HepG2 (cell line): ENCODE results near the gene PRRT2. TPM values are rescaled to one million over a fixed set of nuclear protein-coding genes. Genes with fewer than 3 reads are reported as not detected.

Source experiments
- IRF2 ChIP-seq: IDR thresholded peaks from 2 replicates; pipeline ENCODE4 v1.6.1; 2018; ENCODE audit warnings: missing genetic modification reagents, missing compliant biosample characterization
- KDM3A ChIP-seq: IDR thresholded peaks from 2 replicates; pipeline ENCODE4 v1.6.1; 2018; ENCODE audit warnings: low read depth, missing compliant biosample characterization
- KLF9 ChIP-seq: IDR thresholded peaks from 2 replicates; pipeline ENCODE4 v1.6.1; 2016; ENCODE audit warnings: low read depth
- LCORL ChIP-seq, 2 experiments: fragments of 450-650 bp in 1 of 2; sonication (generic) in 1 of 2; formaldehyde crosslinking in 1 of 2; IDR thresholded peaks; 2 replicates each; pipeline versions ENCODE4 v1.5.0 to v1.6.1; 2017 to 2020; ENCODE audit warnings: antibody characterized with exemption in 1 of 2, missing genetic modification reagents in 1 of 2
- NR3C1 ChIP-seq: sonication (generic); formaldehyde crosslinking; IDR thresholded peaks from 2 replicates; pipeline ENCODE4 v1.4.0; 2020; ENCODE audit warnings: missing genetic modification reagents
- PITX1 ChIP-seq: sonication (generic); formaldehyde crosslinking; IDR thresholded peaks from 2 replicates; pipeline ENCODE4 v1.5.1; 2020; ENCODE audit warnings: mild to moderate bottlenecking, missing genetic modification reagents
- SIN3A ChIP-seq: IDR thresholded peaks from 2 replicates; pipeline ENCODE4 v1.6.1; 2011; ENCODE audit warnings: low read depth, mild to moderate bottlenecking, control low read depth, low read length, borderline replicate concordance
- ZFY ChIP-seq: sonication (generic); formaldehyde crosslinking; IDR thresholded peaks from 2 replicates; pipeline ENCODE4 v1.4.0; 2020; ENCODE audit warnings: missing genetic modification reagents
- ZNF460 ChIP-seq: sonication (generic); formaldehyde crosslinking; IDR thresholded peaks from 2 replicates; pipeline ENCODE4 v1.5.1; 2020; ENCODE audit warnings: missing genetic modification reagents, mild to moderate bottlenecking, borderline replicate concordance
- ZNF501 ChIP-seq: sonication (generic); formaldehyde crosslinking; IDR thresholded peaks from 2 replicates; pipeline ENCODE4 v1.5.1; 2020; ENCODE audit warnings: mild to moderate bottlenecking, moderate library complexity, missing genetic modification reagents
- ZNF546 ChIP-seq: sonication (generic); formaldehyde crosslinking; conservative IDR thresholded peaks from 2 replicates; pipeline ENCODE4 v1.8.1; 2023; ENCODE audit warnings: mild to moderate bottlenecking, missing genetic modification reagents
- ZNF772 ChIP-seq: sonication (generic); formaldehyde crosslinking; IDR thresholded peaks from 2 replicates; pipeline ENCODE4 v1.5.0; 2020; ENCODE audit warnings: mild to moderate bottlenecking, missing genetic modification reagents
- ZNF775 ChIP-seq: sonication (generic); formaldehyde crosslinking; IDR thresholded peaks from 2 replicates; pipeline ENCODE4 v1.4.0; 2020; ENCODE audit warnings: missing genetic modification reagents, mild to moderate bottlenecking, moderate library complexity, borderline replicate concordance
- polyA plus RNA-seq, 8 experiments: library from polyadenylated mRNA; depleted of rRNA in 3 of 8; stranded (reverse) in 7 of 8; unstranded in 1 of 8; fragments of >200 nt; fragmentation: Illumina TruSeq in 4 of 8; extraction: Trizol in 4 of 8; gene quantifications; 2 replicates each; pipeline versions ENCODE4 v1.2.1 to v1.2.3, GENCODE V29; 2011 to 2016; ENCODE audit warnings: low read depth in 4 of 8, missing spikeins in 1 of 8, mixed read lengths in 1 of 8; ENCODE audit not compliant: insufficient read depth in 1 of 8
- total RNA-seq, 5 experiments: library from RNA; depleted of rRNA; stranded (reverse); fragments of >200 nt; fragmentation: Illumina TruSeq; extraction: Trizol; gene quantifications; 2 replicates each; pipeline ENCODE4 v1.2.3, GENCODE V29; 2016; ENCODE audit warnings: low read depth in 1 of 5
- TF ChIP-seq, protein P1 (sequence below): fragments of 450-650 bp; IDR thresholded peaks from 2 replicates; pipeline ENCODE4 v1.6.1; 2016
- TF ChIP-seq, protein P2 (sequence below): sonication (generic); formaldehyde crosslinking; IDR thresholded peaks from 2 replicates; pipeline ENCODE4 v1.5.1; 2020; ENCODE audit warnings: missing genetic modification reagents, mild to moderate bottlenecking, borderline replicate concordance
- TF ChIP-seq, protein P3 (sequence below): sonication (generic); formaldehyde crosslinking; IDR thresholded peaks from 2 replicates; pipeline ENCODE4 v1.4.0; 2020; ENCODE audit warnings: mild to moderate bottlenecking, missing genetic modification reagents
- TF ChIP-seq, protein P4 (sequence below): sonication (generic); formaldehyde crosslinking; IDR thresholded peaks from 2 replicates; pipeline ENCODE4 v1.4.0; 2020; ENCODE audit warnings: missing genetic modification reagents, mild to moderate bottlenecking, borderline replicate concordance
- TF ChIP-seq, protein P5 (sequence below): sonication (generic); formaldehyde crosslinking; IDR thresholded peaks from 2 replicates; pipeline ENCODE4 v1.5.0; 2020; ENCODE audit warnings: mild to moderate bottlenecking, missing genetic modification reagents

PRRT2 gene
- total and polyA plus RNA-seq, 2 of the 13 experiments (the other 11 are each of a cell fraction or from before 2014, with no cell fraction given) = 0.51 to 1.1 TPM

DNA sequence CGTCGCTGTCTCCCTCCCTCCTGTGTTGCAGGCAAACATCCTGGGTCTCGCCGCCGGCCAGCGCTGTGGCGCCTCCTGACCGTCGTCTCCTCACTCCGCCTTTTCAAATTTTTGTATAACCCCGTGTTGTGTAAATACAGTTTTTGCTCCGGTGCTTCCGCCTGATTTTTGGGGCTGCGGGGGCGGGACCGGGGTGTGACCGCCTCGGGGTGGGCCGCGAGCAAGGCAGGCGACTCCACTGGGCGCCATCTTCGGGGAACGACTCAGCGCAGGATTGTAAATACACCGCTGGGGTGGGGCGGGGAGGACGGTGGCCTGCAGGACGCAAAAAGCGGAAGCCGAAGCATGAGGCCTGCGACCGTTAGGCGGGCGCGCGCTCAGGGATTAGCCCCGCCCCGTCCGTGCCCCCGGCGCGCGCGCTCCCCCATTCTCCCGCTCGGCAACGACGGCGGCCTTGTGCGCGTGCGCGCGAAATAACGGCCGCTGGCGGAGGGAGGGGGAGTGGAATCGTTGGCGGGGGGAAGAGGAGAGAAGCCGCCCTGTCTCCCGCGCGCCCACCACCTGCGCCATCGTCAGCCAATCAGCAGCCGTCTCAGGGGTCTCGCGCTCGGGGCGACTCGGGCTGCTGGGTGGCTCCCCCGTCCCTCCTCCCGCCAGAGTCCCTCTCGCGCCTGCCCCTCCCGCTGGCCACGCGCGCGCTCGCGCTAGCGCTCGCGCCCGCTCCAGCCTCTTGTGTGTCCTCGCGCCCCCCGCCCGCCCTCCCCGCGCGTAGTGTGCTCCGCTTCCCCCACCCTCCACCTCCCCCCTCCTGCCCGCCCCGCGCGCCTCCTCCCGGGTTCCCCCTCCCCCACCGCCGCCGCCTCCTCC is 6.5 kb upstream of the PRRT2 start (continued):
- TF ChIP-seq IRF2 (CRISPR knock-in tag) (peak; percentile 98), ZNF546 (CRISPR knock-in tag) (peak; percentile 86; the same call in 1 of the 2 replicates), ZFY (CRISPR knock-in tag) (peak; percentile 93), NR3C1 (CRISPR knock-in tag) (no peak), ZNF772 (CRISPR knock-in tag) (peak; percentile 82; the same call in 1 of the 2 replicates), ZNF775 (CRISPR knock-in tag) (no peak), ZNF501 (peak; percentile 96), SIN3A (peak; percentile 86), PITX1 (CRISPR knock-in tag) (peak; percentile 96), LCORL (IDR thresholded peaks at IDR 0.05) (no peak), LCORL (CRISPR knock-in tag; IDR thresholded peaks at IDR 0.05) (peak; percentile 94), KDM3A (CRISPR knock-in tag) (peak; percentile 80; the same call in 1 of the 2 replicates), ZNF460 (CRISPR knock-in tag) (no peak; the same call in 1 of the 2 replicates), KLF9 (0 out of 2 replicates have a peak, but pooled peaks have one; percentile 71)
- TF ChIP-seq, protein P1, sequence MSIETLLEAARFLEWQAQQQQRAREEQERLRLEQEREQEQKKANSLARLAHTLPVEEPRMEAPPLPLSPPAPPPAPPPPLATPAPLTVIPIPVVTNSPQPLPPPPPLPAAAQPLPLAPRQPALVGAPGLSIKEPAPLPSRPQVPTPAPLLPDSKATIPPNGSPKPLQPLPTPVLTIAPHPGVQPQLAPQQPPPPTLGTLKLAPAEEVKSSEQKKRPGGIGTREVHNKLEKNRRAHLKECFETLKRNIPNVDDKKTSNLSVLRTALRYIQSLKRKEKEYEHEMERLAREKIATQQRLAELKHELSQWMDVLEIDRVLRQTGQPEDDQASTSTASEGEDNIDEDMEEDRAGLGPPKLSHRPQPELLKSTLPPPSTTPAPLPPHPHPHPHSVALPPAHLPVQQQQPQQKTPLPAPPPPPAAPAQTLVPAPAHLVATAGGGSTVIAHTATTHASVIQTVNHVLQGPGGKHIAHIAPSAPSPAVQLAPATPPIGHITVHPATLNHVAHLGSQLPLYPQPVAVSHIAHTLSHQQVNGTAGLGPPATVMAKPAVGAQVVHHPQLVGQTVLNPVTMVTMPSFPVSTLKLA = peak; percentile 56
- TF ChIP-seq, protein P2, sequence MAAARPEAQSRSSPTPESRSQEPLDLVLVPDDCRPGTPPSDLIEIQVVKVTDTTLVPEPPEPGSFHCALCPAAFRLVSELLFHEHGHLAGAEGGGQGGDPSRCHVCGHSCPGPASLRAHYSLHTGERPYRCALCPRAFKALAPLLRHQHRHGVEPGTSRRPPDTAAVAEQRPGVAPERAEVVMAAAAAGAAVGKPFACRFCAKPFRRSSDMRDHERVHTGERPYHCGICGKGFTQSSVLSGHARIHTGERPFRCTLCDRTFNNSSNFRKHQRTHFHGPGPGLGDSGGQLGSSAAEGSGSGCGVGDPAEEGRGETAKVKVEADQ (CRISPR knock-in tag) = peak; percentile 54; the same call in 1 of the 2 replicates
- TF ChIP-seq, protein P3, sequence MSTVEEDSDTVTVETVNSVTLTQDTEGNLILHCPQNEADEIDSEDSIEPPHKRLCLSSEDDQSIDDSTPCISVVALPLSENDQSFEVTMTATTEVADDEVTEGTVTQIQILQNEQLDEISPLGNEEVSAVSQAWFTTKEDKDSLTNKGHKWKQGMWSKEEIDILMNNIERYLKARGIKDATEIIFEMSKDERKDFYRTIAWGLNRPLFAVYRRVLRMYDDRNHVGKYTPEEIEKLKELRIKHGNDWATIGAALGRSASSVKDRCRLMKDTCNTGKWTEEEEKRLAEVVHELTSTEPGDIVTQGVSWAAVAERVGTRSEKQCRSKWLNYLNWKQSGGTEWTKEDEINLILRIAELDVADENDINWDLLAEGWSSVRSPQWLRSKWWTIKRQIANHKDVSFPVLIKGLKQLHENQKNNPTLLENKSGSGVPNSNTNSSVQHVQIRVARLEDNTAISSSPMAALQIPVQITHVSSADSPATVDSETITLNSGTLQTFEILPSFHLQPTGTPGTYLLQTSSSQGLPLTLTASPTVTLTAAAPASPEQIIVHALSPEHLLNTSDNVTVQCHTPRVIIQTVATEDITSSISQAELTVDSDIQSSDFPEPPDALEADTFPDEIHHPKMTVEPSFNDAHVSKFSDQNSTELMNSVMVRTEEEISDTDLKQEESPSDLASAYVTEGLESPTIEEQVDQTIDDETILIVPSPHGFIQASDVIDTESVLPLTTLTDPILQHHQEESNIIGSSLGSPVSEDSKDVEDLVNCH (CRISPR knock-in tag) = no peak
- TF ChIP-seq, protein P4, sequence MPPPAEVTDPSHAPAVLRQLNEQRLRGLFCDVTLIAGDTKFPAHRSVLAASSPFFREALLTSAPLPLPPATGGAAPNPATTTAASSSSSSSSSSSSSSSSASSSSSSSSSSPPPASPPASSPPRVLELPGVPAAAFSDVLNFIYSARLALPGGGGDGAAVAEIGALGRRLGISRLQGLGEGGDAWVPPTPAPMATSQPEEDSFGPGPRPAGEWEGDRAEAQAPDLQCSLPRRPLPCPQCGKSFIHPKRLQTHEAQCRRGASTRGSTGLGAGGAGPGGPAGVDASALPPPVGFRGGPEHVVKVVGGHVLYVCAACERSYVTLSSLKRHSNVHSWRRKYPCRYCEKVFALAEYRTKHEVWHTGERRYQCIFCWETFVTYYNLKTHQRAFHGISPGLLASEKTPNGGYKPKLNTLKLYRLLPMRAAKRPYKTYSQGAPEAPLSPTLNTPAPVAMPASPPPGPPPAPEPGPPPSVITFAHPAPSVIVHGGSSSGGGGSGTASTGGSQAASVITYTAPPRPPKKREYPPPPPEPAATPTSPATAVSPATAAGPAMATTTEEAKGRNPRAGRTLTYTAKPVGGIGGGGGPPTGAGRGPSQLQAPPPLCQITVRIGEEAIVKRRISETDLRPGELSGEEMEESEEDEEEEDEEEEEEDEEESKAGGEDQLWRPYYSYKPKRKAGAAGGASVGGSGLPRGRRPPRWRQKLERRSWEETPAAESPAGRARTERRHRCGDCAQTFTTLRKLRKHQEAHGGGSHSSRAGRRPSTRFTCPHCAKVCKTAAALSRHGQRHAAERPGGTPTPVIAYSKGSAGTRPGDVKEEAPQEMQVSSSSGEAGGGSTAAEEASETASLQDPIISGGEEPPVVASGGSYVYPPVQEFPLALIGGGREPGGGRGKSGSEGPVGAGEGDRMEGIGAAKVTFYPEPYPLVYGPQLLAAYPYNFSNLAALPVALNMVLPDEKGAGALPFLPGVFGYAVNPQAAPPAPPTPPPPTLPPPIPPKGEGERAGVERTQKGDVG = peak; percentile 90; the same call in 1 of the 2 replicates
- TF ChIP-seq, protein P5, sequence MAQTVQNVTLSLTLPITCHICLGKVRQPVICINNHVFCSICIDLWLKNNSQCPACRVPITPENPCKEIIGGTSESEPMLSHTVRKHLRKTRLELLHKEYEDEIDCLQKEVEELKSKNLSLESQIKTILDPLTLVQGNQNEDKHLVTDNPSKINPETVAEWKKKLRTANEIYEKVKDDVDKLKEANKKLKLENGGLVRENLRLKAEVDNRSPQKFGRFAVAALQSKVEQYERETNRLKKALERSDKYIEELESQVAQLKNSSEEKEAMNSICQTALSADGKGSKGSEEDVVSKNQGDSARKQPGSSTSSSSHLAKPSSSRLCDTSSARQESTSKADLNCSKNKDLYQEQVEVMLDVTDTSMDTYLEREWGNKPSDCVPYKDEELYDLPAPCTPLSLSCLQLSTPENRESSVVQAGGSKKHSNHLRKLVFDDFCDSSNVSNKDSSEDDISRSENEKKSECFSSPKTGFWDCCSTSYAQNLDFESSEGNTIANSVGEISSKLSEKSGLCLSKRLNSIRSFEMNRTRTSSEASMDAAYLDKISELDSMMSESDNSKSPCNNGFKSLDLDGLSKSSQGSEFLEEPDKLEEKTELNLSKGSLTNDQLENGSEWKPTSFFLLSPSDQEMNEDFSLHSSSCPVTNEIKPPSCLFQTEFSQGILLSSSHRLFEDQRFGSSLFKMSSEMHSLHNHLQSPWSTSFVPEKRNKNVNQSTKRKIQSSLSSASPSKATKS (CRISPR knock-in tag) = no peak
